ENCODE results near the gene PI3. TPM values are rescaled to one million over a fixed set of nuclear protein-coding genes. Genes with fewer than 3 reads are reported as not detected.

The PI3 gene
- total and polyA plus RNA-seq, 2 donors (not counting 1 experiment from before 2014, with no cell fraction given), result not detected

DNA sequence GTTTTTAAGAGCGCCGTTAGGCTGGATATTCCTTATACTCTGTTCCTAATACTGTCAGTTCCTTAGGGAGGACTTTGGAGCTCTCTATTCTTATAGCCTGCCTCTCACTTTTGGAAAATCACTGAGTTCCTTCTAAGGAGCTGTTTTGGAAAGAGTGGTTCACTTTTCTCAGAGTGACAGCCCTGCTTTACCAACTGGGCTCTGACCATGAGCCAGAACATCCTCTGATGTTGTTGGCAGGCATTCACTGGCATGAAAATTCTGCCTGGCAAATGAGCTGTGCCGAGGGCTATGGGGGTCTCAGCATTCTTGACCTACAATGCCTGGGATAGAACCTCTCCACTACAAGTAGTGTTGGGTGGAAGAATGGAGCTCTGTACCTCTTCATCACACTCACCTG, 17.2 kb downstream of the PI3 start:
- Histone ChIP-seq H3K36me3 (ENCODE audit: control insufficient read depth, insufficient read depth, low read length) (no peaks in the 10 kb centered on the region), H3K27me3 (ENCODE audit: control insufficient read depth, insufficient read depth, low read length) (peaks cover 2% of the 10 kb centered on the region), H3K4me2 (ENCODE audit: extremely low read depth, insufficient read depth, low read length) (no peak overlapping the region), H3K4me1 (ENCODE audit: control insufficient read depth, extremely low read depth, insufficient read depth, low read length) (no peaks in the 10 kb centered on the region), H3K9me3 (ENCODE audit: control insufficient read depth, insufficient read depth, low read depth, low read length) (no peaks in the 10 kb centered on the region), H2AFZ (ENCODE audit: low read length) (no peak overlapping the region), H3K27ac (ENCODE audit: insufficient read depth, low read length) (no peak overlapping the region), H3K79me2 (ENCODE audit: control insufficient read depth, insufficient read depth, low read length) (no peaks in the 10 kb centered on the region), H4K20me1 (ENCODE audit: control insufficient read depth, extremely low read depth, insufficient read depth, low read length) (no peaks in the 10 kb centered on the region), H3K4me3 (replicated peaks in 1 of 4; ENCODE audit: control extremely low read depth in 1 of 4, insufficient read depth in 1 of 4, low read depth in 3 of 4, low read length in 4 of 4) (no peak overlapping the region), H3K9ac (ENCODE audit: insufficient read depth, low read length) (no peak overlapping the region)
- DNase-seq (ENCODE audit: low read depth in 2 of 2), result no peak
- TF ChIP-seq EZH2 (IDR thresholded peaks at IDR 0.05; ENCODE audit: low read length, missing control alignments), result no peak
- TF ChIP-seq, protein P1, sequence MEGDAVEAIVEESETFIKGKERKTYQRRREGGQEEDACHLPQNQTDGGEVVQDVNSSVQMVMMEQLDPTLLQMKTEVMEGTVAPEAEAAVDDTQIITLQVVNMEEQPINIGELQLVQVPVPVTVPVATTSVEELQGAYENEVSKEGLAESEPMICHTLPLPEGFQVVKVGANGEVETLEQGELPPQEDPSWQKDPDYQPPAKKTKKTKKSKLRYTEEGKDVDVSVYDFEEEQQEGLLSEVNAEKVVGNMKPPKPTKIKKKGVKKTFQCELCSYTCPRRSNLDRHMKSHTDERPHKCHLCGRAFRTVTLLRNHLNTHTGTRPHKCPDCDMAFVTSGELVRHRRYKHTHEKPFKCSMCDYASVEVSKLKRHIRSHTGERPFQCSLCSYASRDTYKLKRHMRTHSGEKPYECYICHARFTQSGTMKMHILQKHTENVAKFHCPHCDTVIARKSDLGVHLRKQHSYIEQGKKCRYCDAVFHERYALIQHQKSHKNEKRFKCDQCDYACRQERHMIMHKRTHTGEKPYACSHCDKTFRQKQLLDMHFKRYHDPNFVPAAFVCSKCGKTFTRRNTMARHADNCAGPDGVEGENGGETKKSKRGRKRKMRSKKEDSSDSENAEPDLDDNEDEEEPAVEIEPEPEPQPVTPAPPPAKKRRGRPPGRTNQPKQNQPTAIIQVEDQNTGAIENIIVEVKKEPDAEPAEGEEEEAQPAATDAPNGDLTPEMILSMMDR (conservative IDR thresholded peaks at IDR 0.05 in 1 of 2, IDR thresholded peaks at IDR 0.05 in 1 of 2; ENCODE audit: low read depth in 1 of 2, low read length in 2 of 2), result no peak

DNA sequence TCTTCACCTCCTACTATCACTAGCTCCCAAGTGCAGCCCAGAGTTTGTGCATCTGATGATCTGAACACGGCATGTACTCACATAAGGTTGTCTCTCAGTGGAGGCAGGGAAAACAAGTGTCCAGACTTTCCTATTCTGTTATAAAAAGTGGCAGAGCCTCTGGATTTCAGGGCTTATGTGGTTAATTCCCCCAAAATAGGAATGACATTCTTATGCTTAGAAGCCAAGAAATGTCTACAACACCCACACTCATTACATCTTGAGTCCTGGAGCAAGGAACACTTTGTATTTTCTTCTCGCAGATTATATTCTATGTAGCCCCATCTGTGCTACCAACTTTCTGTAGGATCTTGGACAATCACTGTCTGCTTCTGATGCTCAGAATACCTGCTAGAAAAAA, 18.6 kb downstream of the PI3 start:
- Histone ChIP-seq H3K27me3 (ENCODE audit: control insufficient read depth, insufficient read depth, low read length) (peaks cover 2% of the 10 kb centered on the region), H3K79me2 (ENCODE audit: control insufficient read depth, insufficient read depth, low read length) (no peaks in the 10 kb centered on the region), H3K27ac (ENCODE audit: insufficient read depth, low read length) (no peak overlapping the region), H3K4me3 (replicated peaks in 1 of 4; ENCODE audit: control extremely low read depth in 1 of 4, insufficient read depth in 1 of 4, low read depth in 3 of 4, low read length in 4 of 4) (no peak overlapping the region), H3K4me2 (ENCODE audit: extremely low read depth, insufficient read depth, low read length) (no peak overlapping the region), H3K9me3 (ENCODE audit: control insufficient read depth, insufficient read depth, low read depth, low read length) (no peaks in the 10 kb centered on the region), H2AFZ (ENCODE audit: low read length) (no peak overlapping the region), H3K36me3 (ENCODE audit: control insufficient read depth, insufficient read depth, low read length) (no peaks in the 10 kb centered on the region), H3K9ac (ENCODE audit: insufficient read depth, low read length) (no peak overlapping the region), H4K20me1 (ENCODE audit: control insufficient read depth, extremely low read depth, insufficient read depth, low read length) (no peaks in the 10 kb centered on the region), H3K4me1 (ENCODE audit: control insufficient read depth, extremely low read depth, insufficient read depth, low read length) (no peaks in the 10 kb centered on the region)
- TF ChIP-seq EZH2 (IDR thresholded peaks at IDR 0.05; ENCODE audit: low read length, missing control alignments), result no peak
- TF ChIP-seq, protein P1 (conservative IDR thresholded peaks at IDR 0.05 in 1 of 2, IDR thresholded peaks at IDR 0.05 in 1 of 2; ENCODE audit: low read depth in 1 of 2, low read length in 2 of 2), result no peak
- DNase-seq (ENCODE audit: low read depth in 2 of 2), result no peak

GRCh38 chr20:45206725-45207124, 32.0 kb downstream of the PI3 start, which contains the start of gene SEMG1:
Gene SEMG1, plus strand, starts transcription at chr20:45207033. Its CDS starts 21 bp downstream, at chr20:45207054.
- Histone ChIP-seq H3K4me1 (ENCODE audit: control insufficient read depth, extremely low read depth, insufficient read depth, low read length) (no peaks in the 10 kb centered on the region), H3K9ac (ENCODE audit: insufficient read depth, low read length) (no peak within 1 kb of the TSS), H3K27ac (ENCODE audit: insufficient read depth, low read length) (no peak within 1 kb of the TSS), H2AFZ (ENCODE audit: low read length) (no peak within 1 kb of the TSS), H3K9me3 (ENCODE audit: control insufficient read depth, insufficient read depth, low read depth, low read length) (no peaks in the 10 kb centered on the region), H3K79me2 (ENCODE audit: control insufficient read depth, insufficient read depth, low read length) (no peaks in the 10 kb centered on the region), H3K36me3 (ENCODE audit: control insufficient read depth, insufficient read depth, low read length) (no peaks in the 10 kb centered on the region), H3K27me3 (ENCODE audit: control insufficient read depth, insufficient read depth, low read length) (no peaks in the 10 kb centered on the region), H3K4me3 (replicated peaks in 1 of 4; ENCODE audit: control extremely low read depth in 1 of 4, insufficient read depth in 1 of 4, low read depth in 3 of 4, low read length in 4 of 4) (no peak within 1 kb of the TSS), H4K20me1 (ENCODE audit: control insufficient read depth, extremely low read depth, insufficient read depth, low read length) (no peaks in the 10 kb centered on the region), H3K4me2 (ENCODE audit: extremely low read depth, insufficient read depth, low read length) (no peak within 1 kb of the TSS)
- TF ChIP-seq, protein P1 (conservative IDR thresholded peaks at IDR 0.05 in 1 of 2, IDR thresholded peaks at IDR 0.05 in 1 of 2; ENCODE audit: low read depth in 1 of 2, low read length in 2 of 2), result no peak
- DNase-seq (ENCODE audit: low read depth in 2 of 2), result no peak

Data from fibroblast of lung (primary cell).